Measurements from ENCODE around the gene CACNG8. TPM values are rescaled to one million over a fixed set of nuclear protein-coding genes. Genes with fewer than 3 reads are reported as not detected.
A peak's percentile ranks its signal among the peaks of the same experiment; 100 is the strongest.

Gene CACNG8
- total RNA-seq, 1 donor from 2014 or later = 4.1 TPM

DNA sequence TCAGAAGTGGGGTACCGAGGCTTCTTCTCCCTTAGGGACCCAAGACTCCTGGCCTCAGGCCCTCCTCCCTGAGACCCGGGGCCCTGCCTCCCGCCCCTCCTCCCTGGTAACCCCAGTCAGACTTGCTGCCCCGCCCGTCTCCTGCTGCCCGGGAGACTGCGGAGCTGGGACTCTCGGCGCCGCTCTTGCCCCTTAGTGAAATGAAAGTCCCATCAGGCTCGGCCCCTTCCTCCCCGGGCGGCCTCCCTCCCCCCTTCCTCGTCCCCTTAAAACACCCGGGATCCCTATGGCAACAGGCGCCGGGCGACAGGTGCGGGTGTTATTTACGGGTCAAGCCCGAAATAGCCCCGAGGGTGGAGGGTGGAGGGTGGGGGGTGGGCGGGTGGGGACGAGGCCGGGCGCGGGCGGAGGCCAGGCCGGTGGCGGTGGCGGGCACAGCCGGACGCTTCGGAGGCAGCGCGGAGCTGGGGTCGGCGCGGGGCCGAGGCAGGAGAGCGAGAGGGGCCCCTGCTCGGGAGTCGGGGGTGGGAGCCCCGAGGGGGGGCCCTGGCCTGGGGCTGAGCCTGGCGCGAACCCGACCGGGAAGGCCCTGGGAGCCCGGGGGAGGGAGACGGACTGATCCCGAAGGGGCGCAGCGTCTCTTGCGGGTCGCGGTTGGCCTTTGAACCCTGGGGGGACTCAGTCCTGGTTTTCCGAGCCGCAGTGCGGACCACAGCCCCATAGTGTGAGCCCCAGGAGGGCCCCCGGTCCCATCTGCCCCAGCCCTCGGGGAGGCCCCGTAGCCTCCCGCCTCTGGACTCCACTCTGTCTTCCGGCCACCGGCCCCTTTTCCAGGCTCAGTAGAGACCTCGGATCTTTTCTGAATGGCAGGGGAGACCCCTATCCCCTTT, 28.7 kb downstream of the CACNG8 start, which contains the start of gene CACNG6:
Gene CACNG6, plus strand, starts transcription at position 414 of the 890 bp plus-strand sequence. CDS start 1,241 bp downstream, outside the sequence.
- FAIRE-seq (no peak), DNase-seq (ENCODE audit: low spot score in 2 of 2) (peak in 1 of 2 donors; percentile 56)

DNA sequence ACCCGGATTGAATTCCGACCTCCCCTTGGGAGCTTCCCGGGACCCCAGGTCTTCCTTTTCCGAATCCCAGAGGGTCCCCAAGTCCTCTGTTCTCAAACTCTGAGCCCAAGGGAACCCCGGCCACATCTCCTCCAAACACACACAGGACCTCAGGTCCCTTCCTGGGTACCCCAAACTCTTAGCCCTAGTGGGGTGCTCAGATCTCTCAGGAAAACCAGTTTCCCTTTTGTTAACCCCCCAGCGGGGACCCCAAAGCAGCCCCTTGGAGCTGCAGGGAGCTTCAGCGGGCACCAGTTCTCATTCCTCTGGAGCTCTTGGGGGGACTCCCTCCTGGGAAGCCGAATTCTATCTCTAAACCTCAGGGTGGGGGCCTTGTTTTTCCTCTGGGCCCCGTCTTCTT, 29.5 kb downstream of the CACNG8 start:
- no peak for DNase-seq (ENCODE audit: low spot score in 2 of 2)
- no peak for FAIRE-seq

DNA sequence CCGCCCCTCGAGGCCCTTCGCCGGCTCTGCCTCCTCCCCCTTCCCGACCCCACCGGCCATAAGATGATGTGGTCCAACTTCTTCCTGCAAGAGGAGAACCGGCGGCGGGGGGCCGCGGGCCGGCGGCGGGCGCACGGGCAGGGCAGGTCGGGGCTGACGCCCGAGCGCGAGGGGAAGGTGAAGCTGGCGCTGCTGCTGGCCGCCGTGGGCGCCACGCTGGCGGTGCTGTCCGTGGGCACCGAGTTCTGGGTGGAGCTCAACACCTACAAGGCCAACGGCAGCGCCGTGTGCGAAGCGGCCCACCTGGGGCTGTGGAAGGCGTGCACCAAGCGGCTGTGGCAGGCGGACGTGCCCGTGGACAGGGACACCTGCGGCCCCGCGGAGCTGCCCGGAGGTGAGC, 30.1 kb downstream of the CACNG8 start:
- FAIRE-seq = no peak

DNA sequence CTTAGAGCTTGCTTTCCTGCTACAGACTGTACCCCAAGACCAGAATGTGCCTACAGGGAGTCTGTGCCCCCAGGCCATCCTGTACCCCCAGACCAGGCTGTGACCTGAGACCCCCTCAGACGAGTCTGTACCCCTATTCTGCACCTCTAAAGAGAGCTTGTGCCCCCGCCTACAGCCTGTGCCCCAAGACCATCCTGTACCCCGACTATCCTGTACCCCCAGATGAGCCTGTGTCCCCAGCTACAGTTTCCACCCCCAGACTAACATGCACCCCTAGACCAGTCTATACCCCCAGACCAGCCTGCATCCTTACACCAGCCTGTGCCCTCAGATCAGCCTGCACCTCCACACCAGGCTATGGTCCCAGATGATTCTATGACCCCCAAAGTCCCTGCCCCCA, 30.7 kb downstream of the CACNG8 start:
- DNase-seq (ENCODE audit: low spot score in 2 of 2) = no peak

More for the DNA sequence above, 30.1 kb downstream of the CACNG8 start:
- DNase-seq (ENCODE audit: low spot score in 2 of 2) = no peak

DNA sequence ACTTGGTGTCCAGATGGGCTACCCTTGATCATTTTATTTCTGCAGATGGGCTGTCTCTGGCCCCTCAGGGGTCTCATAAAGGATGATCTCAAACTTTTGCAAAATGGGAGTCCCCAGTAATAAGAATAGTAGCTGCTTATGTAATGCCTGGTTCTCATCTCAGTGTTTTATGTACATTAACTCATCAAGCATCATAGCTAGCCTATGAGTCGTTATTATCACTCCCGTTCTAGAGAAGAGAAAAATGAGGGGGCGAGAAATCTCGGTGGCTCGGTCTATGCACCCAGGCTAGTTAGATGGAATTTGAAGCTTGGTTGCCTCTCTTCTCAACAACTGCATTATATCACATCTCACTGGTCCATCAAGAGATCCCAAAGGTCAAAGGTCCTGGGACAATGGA, 32.1 kb downstream of the CACNG8 start:
- no peak for DNase-seq (ENCODE audit: low spot score in 2 of 2)
- FAIRE-seq = no peak

More for the DNA sequence above, 30.7 kb downstream of the CACNG8 start:
- FAIRE-seq = no peak

DNA sequence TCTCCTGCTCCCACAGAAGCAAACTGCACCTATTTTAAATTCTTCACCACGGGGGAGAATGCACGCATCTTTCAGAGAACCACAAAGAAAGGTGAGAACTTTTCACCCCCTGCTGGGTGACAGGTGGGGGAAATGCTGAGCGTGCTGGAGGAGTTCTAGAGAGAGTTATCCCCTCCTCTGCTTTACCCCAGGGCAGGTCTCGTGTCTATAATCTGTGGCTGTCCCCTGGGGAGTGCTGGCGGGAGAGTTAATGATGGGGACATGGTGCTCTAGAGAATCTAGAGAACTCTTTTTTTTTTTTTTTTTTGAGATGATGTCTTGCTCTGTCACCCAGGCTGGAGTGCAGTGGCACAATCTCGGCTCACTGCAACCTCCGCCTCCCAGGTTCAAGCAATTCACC, 35.5 kb downstream of the CACNG8 start:
- FAIRE-seq (no peak), DNase-seq (ENCODE audit: low spot score in 2 of 2) (no peak)

DNA sequence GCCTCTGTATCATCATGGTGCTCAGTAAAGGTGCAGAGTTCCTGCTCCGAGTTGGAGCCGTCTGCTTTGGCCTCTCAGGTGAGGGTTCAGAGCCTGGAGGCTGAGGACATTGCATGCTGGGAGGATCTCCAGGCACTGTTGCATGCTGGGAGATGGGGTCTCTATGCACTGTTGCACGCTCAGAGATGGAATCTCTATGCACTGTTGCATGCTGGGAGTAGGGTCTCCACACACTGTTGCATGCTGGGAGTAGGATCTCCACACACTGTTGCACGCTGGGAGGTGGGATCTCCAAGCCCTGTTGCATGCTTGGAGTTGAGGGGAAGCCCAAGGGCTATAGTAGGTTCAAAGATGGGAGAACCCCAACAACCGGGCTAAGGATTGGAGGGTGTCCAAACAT, 37.0 kb downstream of the CACNG8 start:
- DNase-seq (ENCODE audit: low spot score in 2 of 2) (no peak), FAIRE-seq (no peak)

DNA sequence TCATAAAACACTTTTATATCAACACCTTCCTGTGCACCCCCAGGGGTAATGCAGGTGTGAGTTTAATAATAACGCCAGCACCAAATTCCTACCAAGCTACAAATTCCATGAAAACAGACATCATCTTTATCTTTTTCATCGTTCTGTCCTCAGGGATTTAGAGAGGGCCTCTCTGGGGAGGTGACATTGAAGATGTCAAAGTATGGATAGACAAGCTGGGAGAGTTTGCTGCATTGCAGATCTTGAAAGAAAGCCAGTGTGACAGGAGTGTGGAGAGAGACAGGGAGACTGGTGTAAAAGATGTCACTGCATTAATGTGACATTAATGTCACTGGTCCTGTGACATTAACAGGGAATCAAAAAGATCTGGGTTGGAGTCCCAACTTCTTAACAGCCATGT, 38.8 kb downstream of the CACNG8 start:
- no peak for FAIRE-seq
- DNase-seq (ENCODE audit: low spot score in 2 of 2) = no peak

DNA sequence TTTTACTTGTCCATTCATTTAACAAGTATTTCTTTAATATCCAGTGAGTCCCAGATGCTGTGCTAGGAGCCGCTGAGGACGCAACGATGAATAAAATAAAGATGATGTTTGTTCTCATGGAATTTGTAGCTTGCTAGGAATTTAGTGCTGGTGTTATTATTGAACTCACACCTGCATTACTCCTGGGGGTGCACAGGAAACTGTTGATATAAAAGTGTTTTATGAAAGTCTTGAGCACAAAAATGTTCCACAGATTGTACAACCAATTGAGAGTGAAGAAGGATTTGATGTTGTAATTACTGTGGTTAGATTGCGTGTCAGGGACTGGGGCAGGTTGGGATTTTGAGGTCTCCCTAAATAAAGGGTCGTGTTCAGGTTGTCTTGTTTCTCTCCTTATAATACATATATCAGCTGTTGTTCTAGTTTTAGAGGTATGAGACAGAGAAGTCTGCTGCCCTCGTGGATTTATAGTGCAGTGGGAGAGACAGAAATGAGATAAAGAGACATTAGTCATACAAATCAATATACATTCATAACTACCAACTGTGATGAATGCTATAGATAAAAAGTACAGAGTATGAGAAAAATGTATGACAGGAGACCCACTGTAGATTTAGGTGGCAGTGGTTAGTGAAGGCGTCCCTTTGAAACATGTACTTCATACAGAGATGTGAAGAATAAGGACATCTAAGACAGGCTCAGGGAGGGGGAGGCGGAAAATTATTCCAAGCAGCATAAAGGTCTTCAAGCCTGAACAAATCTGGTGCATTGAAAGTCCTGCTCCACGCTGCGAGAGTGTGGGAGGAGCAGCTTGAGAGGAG, 40.0 kb downstream of the CACNG8 start:
- DNase-seq (ENCODE audit: low spot score in 2 of 2) (no peak), FAIRE-seq (no peak)

DNA sequence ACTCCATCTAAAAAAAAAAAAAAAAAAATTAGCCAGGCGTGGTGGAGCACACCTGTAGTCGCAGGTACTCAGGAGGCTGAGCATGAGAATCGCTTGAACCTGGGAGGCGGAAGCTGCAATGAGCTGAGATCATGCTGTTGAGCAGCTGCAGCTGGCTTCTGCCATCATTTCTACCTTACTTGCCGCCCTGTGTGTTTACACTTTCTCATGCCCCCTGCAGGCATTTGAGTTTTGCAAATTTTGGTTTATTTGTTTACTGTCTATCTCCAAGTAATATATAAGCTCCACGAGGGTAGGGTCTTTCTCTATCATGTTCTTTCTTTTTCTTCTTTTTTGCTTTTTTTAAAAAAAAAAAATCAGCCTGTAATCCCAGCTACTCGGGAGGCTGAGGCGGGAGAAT, 46.7 kb downstream of the CACNG8 start:
- DNase-seq (ENCODE audit: low spot score in 2 of 2) = no peak
- no peak for FAIRE-seq

DNA sequence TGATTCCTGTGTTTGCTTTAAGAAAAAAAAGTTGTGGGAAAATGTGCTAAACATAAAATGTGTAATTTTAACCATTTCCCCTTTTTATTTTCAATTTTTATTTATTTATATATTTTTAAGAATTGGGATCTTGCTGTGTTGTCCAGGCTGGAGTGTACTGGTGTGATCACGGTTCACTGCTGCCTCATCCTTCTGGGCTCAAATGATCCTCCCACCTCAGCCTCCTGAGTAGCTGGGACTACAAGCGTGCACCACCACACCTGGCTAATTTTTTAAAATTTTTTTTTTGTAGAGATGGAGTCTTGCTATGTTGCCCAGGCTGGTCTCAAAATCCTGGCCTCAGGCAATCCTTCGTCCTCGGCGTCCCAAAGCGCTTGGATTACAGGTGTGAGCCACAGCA, 47.7 kb downstream of the CACNG8 start:
- FAIRE-seq (no peak), DNase-seq (ENCODE audit: low spot score in 2 of 2) (no peak)

DNA sequence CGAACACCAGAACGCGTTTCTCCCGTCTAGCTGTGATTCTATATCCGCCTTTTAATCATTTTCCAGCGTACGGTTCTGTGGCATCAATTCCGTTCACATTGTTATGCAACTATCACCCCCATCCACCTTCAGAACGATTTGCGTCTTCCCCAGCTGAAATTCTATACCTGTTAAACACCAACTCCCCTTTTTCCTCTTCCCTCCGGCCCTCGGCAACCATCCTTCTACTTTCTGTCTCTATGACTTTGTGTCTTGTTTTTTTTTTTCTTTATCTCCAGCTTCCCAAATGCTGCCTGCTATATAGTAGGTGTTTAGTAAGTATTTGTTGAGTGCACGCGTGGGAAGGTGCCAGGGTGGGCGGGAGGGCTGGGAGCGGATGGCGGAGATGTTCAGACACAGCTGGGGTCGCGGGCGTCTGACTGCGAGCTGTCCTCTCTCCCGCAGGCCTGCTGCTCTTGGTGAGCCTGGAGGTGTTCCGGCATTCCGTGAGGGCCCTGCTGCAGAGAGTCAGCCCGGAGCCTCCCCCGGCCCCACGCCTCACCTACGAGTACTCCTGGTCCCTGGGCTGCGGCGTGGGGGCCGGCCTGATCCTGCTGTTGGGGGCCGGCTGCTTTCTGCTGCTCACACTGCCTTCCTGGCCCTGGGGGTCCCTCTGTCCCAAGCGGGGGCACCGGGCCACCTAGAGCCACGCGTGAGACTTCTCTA, 48.9 kb downstream of the CACNG8 start:
- no peak for DNase-seq (ENCODE audit: low spot score in 2 of 2)
- FAIRE-seq = no peak

DNA sequence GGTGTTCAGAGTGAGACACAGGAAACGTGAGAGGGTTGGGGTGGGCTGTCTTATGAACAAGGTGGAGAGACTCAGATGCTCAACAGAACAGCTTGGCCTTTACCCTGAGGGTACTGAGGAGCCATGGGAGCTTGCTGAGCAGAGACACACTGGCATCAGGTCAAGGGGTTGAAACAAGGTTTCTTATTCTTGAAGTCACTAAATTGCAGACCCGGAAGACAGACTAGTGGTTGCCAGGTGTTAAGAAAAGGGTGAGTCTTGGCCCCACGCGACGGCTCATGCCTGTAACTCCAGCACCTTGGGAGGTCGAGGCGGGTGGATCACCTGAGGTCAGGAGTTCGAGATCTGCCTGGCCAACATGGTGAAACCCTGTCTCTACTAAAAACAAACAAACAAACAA, 51.1 kb downstream of the CACNG8 start:
- FAIRE-seq (no peak), DNase-seq (ENCODE audit: low spot score in 2 of 2) (no peak)

DNA sequence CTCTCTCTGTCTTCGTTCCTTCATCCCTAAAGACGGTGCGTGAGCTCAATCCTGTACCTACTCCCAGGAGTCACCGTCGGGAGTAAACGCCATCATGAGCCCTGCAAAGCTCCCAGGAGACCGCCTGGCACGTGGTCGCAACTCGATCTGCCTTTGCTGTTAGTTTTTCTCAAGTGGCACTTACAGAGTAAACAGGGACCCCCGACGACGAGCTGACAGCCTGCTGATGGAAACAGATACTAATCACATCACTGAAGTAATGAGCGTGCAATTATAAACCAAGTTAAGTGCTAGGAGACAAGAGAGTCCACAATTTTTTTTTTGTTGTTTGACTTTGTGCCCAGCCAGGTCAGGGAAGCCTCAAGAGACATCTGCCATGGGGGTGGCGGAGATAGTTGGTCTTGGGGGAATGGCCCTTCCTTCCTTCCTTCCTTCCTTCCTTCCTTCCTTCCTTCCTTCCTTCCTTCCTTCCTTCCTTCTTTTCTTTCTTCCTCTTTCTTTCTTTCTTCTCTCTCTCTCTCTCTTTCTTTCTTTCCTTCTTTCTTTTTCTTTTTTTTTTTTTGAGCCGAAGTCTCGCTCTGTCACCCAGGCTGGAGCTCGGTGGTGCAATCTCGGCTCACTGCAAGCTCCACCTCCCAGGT, 52.3 kb downstream of the CACNG8 start:
- FAIRE-seq (no peak), DNase-seq (ENCODE audit: low spot score in 2 of 2) (no peak)

DNA sequence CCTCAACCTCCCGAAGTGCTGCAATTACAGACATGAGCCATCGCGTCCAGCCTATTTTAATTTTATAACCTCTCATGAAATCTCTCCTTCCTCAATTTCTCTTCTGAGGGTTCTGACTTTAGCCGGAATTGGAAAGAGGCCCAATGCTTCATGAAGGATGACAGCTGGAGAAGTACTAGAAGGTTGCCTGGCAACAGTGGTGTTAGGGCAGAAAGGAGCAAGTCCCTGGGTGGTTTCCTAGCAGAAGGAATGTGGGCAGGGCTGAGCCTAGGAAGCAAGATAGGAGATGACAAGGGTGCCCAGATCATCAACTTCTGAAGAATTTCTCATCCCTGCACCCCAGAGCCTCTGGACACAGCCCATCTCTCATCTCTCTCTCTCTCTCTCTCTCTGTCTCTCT, 54.5 kb downstream of the CACNG8 start:
- DNase-seq (ENCODE audit: low spot score in 2 of 2) (no peak), FAIRE-seq (no peak)

DNA sequence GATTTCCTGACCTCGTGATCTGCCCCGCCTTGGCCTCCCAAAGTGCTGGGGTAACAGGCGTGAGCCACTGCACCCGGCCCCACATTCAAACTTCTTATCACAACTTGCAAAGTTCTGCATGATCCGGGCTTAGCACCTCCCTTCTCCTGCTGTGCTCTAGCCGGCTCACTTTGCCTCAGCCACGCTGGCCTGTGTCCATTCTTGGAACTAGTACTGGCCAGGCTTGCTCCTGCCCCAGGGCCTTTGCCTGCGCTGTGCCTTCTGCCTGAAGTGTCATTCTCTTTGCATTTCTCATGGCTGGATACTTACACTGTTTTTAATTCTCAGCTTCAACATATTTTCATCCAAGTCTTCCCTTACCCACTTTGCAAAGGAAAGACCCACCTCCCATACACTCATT, 58.6 kb downstream of the CACNG8 start:
- FAIRE-seq = no peak

DNA sequence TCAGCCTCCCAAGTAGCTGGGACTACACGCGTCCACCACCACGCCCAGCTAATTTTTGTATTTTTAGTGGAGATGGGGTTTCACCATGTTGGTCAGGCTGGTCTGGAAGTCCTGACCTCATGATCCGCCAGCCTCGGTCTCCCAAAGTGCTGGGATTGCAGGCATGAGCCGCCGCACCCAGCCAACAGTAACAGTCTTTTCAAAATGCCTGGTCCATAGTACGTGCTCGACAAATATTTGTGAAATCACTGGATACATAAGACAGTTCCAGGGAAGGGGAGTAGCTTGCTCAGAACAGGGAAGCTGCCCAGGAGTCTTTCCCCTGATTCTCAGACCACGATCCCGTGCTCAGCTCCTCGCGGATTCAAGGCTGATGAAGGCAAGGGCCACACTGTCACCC, 59.2 kb downstream of the CACNG8 start:
- DNase-seq (ENCODE audit: low spot score in 2 of 2) = no peak
- no peak for FAIRE-seq

More for the DNA sequence above, 58.6 kb downstream of the CACNG8 start:
- DNase-seq (ENCODE audit: low spot score in 2 of 2) = no peak

DNA sequence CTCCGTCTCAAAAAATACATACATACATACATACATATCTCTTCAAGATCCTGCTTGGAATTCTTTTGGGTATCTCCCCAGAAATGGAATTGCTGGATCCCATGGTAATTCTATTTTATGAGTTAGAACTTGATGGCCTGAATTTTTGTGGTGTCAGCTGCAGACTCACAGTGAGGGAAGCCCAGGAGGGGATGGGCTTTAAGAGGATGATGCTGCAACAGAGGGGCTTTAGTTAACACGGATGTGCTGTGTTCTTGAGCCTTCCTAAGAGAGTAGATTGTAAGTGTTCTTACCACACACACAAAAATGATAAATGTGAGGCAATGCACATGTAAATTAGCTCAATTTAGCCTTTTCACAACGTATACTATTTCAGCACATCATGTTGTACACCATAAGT, 60.5 kb downstream of the CACNG8 start:
- no peak for FAIRE-seq
- DNase-seq (ENCODE audit: low spot score in 2 of 2) = no peak

DNA sequence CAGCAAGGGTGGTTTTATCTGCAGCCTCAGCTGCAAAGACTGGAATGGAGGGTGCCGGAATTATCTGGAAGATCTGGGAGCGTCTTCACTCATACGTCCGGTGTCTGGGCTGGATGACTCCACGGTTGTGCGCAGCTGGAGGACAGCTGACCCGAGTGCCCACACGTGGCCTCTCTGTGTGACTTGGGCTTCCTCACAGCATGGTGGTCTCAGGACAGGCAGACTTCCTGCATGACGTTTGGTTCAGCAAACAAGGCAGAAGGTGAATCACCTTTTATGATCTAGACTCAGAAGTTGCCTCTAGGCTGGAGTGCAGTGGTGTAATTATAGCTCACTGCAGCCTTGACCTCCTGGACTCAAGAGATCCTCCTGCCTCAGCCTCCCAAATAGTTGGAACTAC, 61.9 kb downstream of the CACNG8 start:
- DNase-seq (ENCODE audit: low spot score in 2 of 2) = no peak
- FAIRE-seq = no peak

DNA sequence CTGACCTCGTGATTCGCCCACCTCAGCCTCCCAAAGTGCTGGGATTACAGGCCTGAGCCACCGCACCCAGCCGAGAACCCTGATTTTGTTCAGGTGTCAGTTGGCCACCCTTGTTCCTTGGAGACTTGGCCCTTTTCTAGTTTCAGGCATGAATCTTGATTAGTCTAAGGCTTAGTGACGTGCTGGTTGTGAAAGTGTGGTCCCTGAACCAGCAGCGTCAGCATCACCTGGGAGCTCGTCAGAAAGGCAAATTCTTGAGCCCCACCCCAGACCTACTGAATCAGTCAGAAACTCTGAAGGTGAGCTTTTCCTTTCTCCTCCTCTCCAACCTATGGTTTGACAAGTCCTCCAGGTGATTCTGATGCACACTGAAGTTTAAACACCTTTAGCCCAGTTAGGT, 63.9 kb downstream of the CACNG8 start:
- FAIRE-seq (no peak), DNase-seq (ENCODE audit: low spot score in 2 of 2) (no peak)
